OCI-M1 (cell line): ENCODE data around the gene RNF5.
"Not testable (repeated sequence)": the region's sequence is repeated elsewhere in the genome, so short reads cannot be mapped to it uniquely, and the experiment has no call there.

ENCODE experiments used
- DNase-seq: peaks from one replicate; lab custom pipeline; 2025; lab: John Stamatoyannopoulos, UW

Gene RNF5

GRCh38 chr6:32189742-32190053 is 11.5 kb downstream of the RNF5 start:
- no peak for DNase-seq

GRCh38 chr6:32190054-32190851 is 12.0 kb downstream of the RNF5 start, which contains the start of gene PBX2:
Gene PBX2, minus strand, starts transcription at chr6:32190202. Its CDS starts 287 bp downstream, at chr6:32189915.
- DNase-seq: peak; percentile 98

- DNase-seq: no peak
Measured at GRCh38 chr6:32190911-32191677, 12.9 kb downstream of the RNF5 start.

- DNase-seq: no peak
Measured at GRCh38 chr6:32191696-32192607, 13.7 kb downstream of the RNF5 start.

GRCh38 chr6:32192608-32193039 is 14.4 kb downstream of the RNF5 start, which contains the start of gene GPSM3:
Gene GPSM3, minus strand, starts transcription at chr6:32192643. Its CDS starts 130 bp downstream, at chr6:32192513.
- DNase-seq: peak; percentile 93

GRCh38 chr6:32193096-32193495 is 14.9 kb downstream of the RNF5 start:
- not testable (repeated sequence) for DNase-seq

GRCh38 chr6:32194388-32194787 is 16.2 kb downstream of the RNF5 start:
- DNase-seq: no peak

- peak; percentile 85 for DNase-seq
Measured at GRCh38 chr6:32194825-32195651, 16.8 kb downstream of the RNF5 start.

GRCh38 chr6:32195652-32195901 is 17.4 kb downstream of the RNF5 start:
- peak; percentile 100 for DNase-seq

GRCh38 chr6:32195902-32196681 is 17.9 kb downstream of the RNF5 start:
- DNase-seq: peak; percentile 92

- DNase-seq: no peak
Measured at GRCh38 chr6:32196682-32197616, 18.7 kb downstream of the RNF5 start.

- no peak for DNase-seq
Measured at GRCh38 chr6:32198345-32198696, 20.1 kb downstream of the RNF5 start.

- DNase-seq: no peak
Measured at GRCh38 chr6:32198866-32199265, 20.7 kb downstream of the RNF5 start.

GRCh38 chr6:32200711-32201475 is 22.7 kb downstream of the RNF5 start:
- DNase-seq: no peak

- DNase-seq: no peak
Measured at GRCh38 chr6:32202186-32202585, 24.0 kb downstream of the RNF5 start.

- no peak for DNase-seq
Measured at GRCh38 chr6:32203426-32204267, 25.4 kb downstream of the RNF5 start.

GRCh38 chr6:32204268-32204715 is 26.1 kb downstream of the RNF5 start:
- DNase-seq: no peak

- no peak for DNase-seq
Measured at GRCh38 chr6:32208996-32209395, 30.8 kb downstream of the RNF5 start.
